Measurements from ENCODE around the gene FAM200B. TPM values are rescaled to one million over a fixed set of nuclear protein-coding genes. Genes with fewer than 3 reads are reported as not detected.

FAM200B gene
- polyA plus RNA-seq, 1 donor (not counting 4 experiments of a cell fraction or from before 2014, with no cell fraction given) = 36.6 TPM

DNA sequence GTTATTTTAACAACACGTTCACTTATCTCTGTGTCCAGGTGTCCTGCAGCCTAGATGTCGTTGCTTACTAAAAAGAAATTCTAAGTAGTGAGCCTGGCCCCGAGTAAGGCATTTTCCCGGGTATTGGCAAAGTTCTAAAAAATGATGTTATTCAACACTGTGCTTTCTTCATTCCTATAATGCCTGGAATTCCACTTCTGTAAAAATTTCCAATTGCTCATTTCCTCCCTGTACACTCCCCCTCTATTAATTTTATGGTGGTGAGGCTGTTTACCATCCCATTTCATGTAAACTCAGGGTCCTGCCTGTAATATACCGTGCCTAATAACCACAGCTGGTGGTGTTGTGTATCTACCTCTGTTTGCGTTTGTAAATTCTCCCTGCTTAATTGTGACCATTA lies 35.5 kb downstream of the FAM200B start:
- Histone ChIP-seq H3K9me3 (ENCODE audit: control insufficient read depth, low read depth, low read length) (no peaks in the 10 kb centered on the region), H3K79me2 (ENCODE audit: control insufficient read depth, insufficient read depth, low read length) (no peaks in the 10 kb centered on the region), H3K4me1 (ENCODE audit: control insufficient read depth, extremely low read depth, insufficient read depth, low read length) (no peaks in the 10 kb centered on the region), H2AFZ (ENCODE audit: control insufficient read depth, low read length) (no peak overlapping the region), H4K20me1 (ENCODE audit: control insufficient read depth, extremely low read depth, insufficient read depth, low read length) (no peaks in the 10 kb centered on the region), H3K36me3 (ENCODE audit: control insufficient read depth in 2 of 2, extremely low read depth in 1 of 2, insufficient read depth in 2 of 2, low read length in 2 of 2) (no peaks in the 10 kb centered on the region), H3K9ac (ENCODE audit: control insufficient read depth, extremely low read depth, insufficient read depth, low read length) (no peak overlapping the region), H3K4me2 (ENCODE audit: control insufficient read depth, extremely low read depth, insufficient read depth, low read depth, low read length) (no peak overlapping the region), H3K9me1 (ENCODE audit: control insufficient read depth, extremely low read depth, insufficient read depth, low read length) (no peaks in the 10 kb centered on the region), H3K27ac (ENCODE audit: control insufficient read depth, insufficient read depth, low read length) (no peak overlapping the region), H3K27me3 (ENCODE audit: control insufficient read depth, extremely low read depth, insufficient read depth, low read length) (no peaks in the 10 kb centered on the region), H3K4me3 (ENCODE audit: control insufficient read depth in 2 of 3, extremely low read depth in 1 of 3, insufficient read depth in 2 of 3, low read depth in 1 of 3, low read length in 3 of 3) (no peak overlapping the region)
- dilution Hi-C loops (cut with MboI; ENCODE audit: extremely low pct_ligation_motif_present, low sequenced_read_pairs) = no loop called here
- no peak for TF ChIP-seq EZH2 (IDR thresholded peaks at IDR 0.05; ENCODE audit: low read length)
- TF ChIP-seq, protein P1, sequence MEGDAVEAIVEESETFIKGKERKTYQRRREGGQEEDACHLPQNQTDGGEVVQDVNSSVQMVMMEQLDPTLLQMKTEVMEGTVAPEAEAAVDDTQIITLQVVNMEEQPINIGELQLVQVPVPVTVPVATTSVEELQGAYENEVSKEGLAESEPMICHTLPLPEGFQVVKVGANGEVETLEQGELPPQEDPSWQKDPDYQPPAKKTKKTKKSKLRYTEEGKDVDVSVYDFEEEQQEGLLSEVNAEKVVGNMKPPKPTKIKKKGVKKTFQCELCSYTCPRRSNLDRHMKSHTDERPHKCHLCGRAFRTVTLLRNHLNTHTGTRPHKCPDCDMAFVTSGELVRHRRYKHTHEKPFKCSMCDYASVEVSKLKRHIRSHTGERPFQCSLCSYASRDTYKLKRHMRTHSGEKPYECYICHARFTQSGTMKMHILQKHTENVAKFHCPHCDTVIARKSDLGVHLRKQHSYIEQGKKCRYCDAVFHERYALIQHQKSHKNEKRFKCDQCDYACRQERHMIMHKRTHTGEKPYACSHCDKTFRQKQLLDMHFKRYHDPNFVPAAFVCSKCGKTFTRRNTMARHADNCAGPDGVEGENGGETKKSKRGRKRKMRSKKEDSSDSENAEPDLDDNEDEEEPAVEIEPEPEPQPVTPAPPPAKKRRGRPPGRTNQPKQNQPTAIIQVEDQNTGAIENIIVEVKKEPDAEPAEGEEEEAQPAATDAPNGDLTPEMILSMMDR (optimal IDR thresholded peaks at IDR 0.05 in 1 of 3, IDR thresholded peaks at IDR 0.05 in 1 of 3, conservative IDR thresholded peaks at IDR 0.05 in 1 of 3; ENCODE audit: extremely low read depth in 1 of 3, insufficient read depth in 2 of 3, low read length in 3 of 3) = no peak
- DNase-seq (ENCODE audit: low read depth, low spot score) = no peak
- no peak for FAIRE-seq

DNA sequence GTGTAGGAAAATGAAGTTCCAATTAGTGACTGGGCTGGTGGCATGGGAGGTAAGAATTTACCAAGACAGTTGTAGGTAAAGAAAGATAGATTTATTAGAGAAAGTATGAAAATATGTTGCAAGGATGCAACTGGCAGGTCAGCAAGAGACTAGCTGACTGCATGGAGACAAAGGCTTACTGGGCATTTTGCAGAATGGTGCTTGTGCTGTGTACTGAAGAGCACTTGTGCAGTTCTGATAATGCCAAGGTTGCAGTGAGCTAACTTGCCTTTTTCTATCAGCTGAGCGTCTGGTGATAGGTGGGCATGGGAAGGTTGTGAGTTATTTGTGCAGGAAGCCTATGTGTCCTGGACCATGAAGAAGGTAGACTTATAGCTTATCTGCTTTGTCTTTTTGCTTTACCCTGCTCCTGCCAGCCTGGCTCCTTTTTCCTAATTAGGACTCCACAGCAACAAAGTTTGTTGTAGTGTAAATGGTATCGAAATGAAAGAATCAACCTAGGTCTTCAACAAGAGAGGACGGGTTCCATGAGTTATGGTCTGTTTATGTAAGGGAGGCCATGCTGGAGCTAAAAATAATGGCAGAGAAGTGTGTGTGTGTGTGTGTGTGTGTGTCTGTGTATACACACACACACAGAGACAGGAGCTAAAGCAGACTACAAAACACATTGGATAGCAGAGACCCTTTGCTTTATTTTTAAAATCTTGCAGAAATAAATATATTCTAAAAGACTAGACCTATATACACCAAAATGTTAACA lies 36.2 kb downstream of the FAM200B start:
- FAIRE-seq (no peak), DNase-seq (ENCODE audit: low read depth, low spot score) (no peak)
- no peaks in the 10 kb centered on the region for H3K36me3 ChIP-seq (ENCODE audit: control insufficient read depth in 2 of 2, extremely low read depth in 1 of 2, insufficient read depth in 2 of 2, low read length in 2 of 2)
- no peaks in the 10 kb centered on the region for H3K4me1 ChIP-seq (ENCODE audit: control insufficient read depth, extremely low read depth, insufficient read depth, low read length)
- no peaks in the 10 kb centered on the region for H3K9me3 ChIP-seq (ENCODE audit: control insufficient read depth, low read depth, low read length)
- TF ChIP-seq, protein P1 (optimal IDR thresholded peaks at IDR 0.05 in 1 of 3, IDR thresholded peaks at IDR 0.05 in 1 of 3, conservative IDR thresholded peaks at IDR 0.05 in 1 of 3; ENCODE audit: extremely low read depth in 1 of 3, insufficient read depth in 2 of 3, low read length in 3 of 3) = no peak
- no peak for TF ChIP-seq EZH2 (IDR thresholded peaks at IDR 0.05; ENCODE audit: low read length)
- no peak overlapping the region for H3K9ac ChIP-seq (ENCODE audit: control insufficient read depth, extremely low read depth, insufficient read depth, low read length)
- no peaks in the 10 kb centered on the region for H3K27me3 ChIP-seq (ENCODE audit: control insufficient read depth, extremely low read depth, insufficient read depth, low read length)
- no peak overlapping the region for H3K4me3 ChIP-seq (ENCODE audit: control insufficient read depth in 2 of 3, extremely low read depth in 1 of 3, insufficient read depth in 2 of 3, low read depth in 1 of 3, low read length in 3 of 3)
- H4K20me1 ChIP-seq (ENCODE audit: control insufficient read depth, extremely low read depth, insufficient read depth, low read length) = no peaks in the 10 kb centered on the region
- H2AFZ ChIP-seq (ENCODE audit: control insufficient read depth, low read length) = no peak overlapping the region
- no peak overlapping the region for H3K27ac ChIP-seq (ENCODE audit: control insufficient read depth, insufficient read depth, low read length)
- dilution Hi-C loops (cut with MboI; ENCODE audit: extremely low pct_ligation_motif_present, low sequenced_read_pairs) = no loop called here
- H3K4me2 ChIP-seq (ENCODE audit: control insufficient read depth, extremely low read depth, insufficient read depth, low read depth, low read length) = no peak overlapping the region
- no peaks in the 10 kb centered on the region for H3K79me2 ChIP-seq (ENCODE audit: control insufficient read depth, insufficient read depth, low read length)
- H3K9me1 ChIP-seq (ENCODE audit: control insufficient read depth, extremely low read depth, insufficient read depth, low read length) = no peaks in the 10 kb centered on the region

All from keratinocyte (primary cell).